HEK293T (cell line): ENCODE measurements around the gene ACBD3.

Experiments used
- CTCF ChIA-PET: fragments of 350-600 bp; formaldehyde crosslinking; extraction: SDS; loops from one replicate; lab custom pipeline; 2021; ENCODE audit warnings: antibody characterized with exemption, inconsistent platforms; lab: Yijun Ruan, JAX
- POLR2A ChIA-PET: fragments of 350-600 bp; formaldehyde crosslinking; extraction: SDS; loops from one replicate; lab custom pipeline; 2020; ENCODE audit warnings: antibody characterized with exemption, inconsistent platforms; lab: Yijun Ruan, JAX
- DNase-seq: peaks from one replicate; pipeline ENCODE4 v3.0.0; 2012; ENCODE audit warnings: mixed read lengths; ENCODE audit errors: extremely low spot score
- ARNT ChIP-seq: fragments of 450-650 bp; IDR thresholded peaks from 2 replicates; pipeline ENCODE4 v1.6.1; 2017; ENCODE audit warnings: mild to moderate bottlenecking
- BHLHE40 ChIP-seq: fragments of 450-650 bp; IDR thresholded peaks from 2 replicates; pipeline ENCODE4 v1.6.1; 2016; ENCODE audit warnings: mild to moderate bottlenecking, moderate library complexity, borderline replicate concordance
- CTBP1 ChIP-seq: fragments of 450-650 bp; IDR thresholded peaks from 2 replicates; pipeline ENCODE4 v1.6.1; 2016; ENCODE audit warnings: borderline replicate concordance
- ELF4 ChIP-seq: fragments of 450-650 bp; IDR thresholded peaks from 2 replicates; pipeline ENCODE4 v1.6.1; 2017; ENCODE audit warnings: antibody characterized with exemption
- FOXA1 ChIP-seq: fragments of 450-650 bp; IDR thresholded peaks from 2 replicates; pipeline ENCODE4 v1.6.1; 2016; ENCODE audit warnings: mild to moderate bottlenecking
- FOXK2 ChIP-seq: fragments of 450-650 bp; IDR thresholded peaks from 2 replicates; pipeline ENCODE4 v1.6.1; 2016; ENCODE audit warnings: mild to moderate bottlenecking
- FOXM1 ChIP-seq: fragments of 450-650 bp; IDR thresholded peaks from 2 replicates; pipeline ENCODE4 v1.6.1; 2017; ENCODE audit warnings: mild to moderate bottlenecking, borderline replicate concordance
- HDGF ChIP-seq: fragments of 450-650 bp; IDR thresholded peaks from 2 replicates; pipeline ENCODE4 v1.6.1; 2017; ENCODE audit warnings: antibody characterized with exemption, borderline replicate concordance
- L3MBTL2 ChIP-seq: fragments of 450-650 bp; conservative IDR thresholded peaks from 2 replicates; pipeline ENCODE4 v1.6.1; 2016; ENCODE audit warnings: mild to moderate bottlenecking
- LEF1 ChIP-seq: fragments of 450-650 bp; IDR thresholded peaks from 2 replicates; pipeline ENCODE4 v1.6.1; 2017; ENCODE audit warnings: mild to moderate bottlenecking, borderline replicate concordance
- NFRKB ChIP-seq: fragments of 450-650 bp; IDR thresholded peaks from 2 replicates; pipeline ENCODE4 v1.6.1; 2016; ENCODE audit warnings: mild to moderate bottlenecking, moderate library complexity
- PKNOX1 ChIP-seq: fragments of 450-650 bp; IDR thresholded peaks from 2 replicates; pipeline ENCODE4 v1.6.1; 2016
- SP1 ChIP-seq: fragments of 450-650 bp; IDR thresholded peaks from 2 replicates; pipeline ENCODE4 v1.6.1; 2017
- SUZ12 ChIP-seq: fragments of 450-650 bp; IDR thresholded peaks from 2 replicates; pipeline ENCODE4 v1.6.1; 2016; ENCODE audit warnings: mild to moderate bottlenecking
- TARDBP ChIP-seq: fragments of 450-650 bp; IDR thresholded peaks from 2 replicates; pipeline ENCODE4 v1.6.1; 2016
- ZNF384 ChIP-seq: fragments of 450-650 bp; IDR thresholded peaks from 2 replicates; pipeline ENCODE4 v1.6.1; 2016

Gene ACBD3

GRCh38 chr1:226108935-226109828, 77.4 kb downstream of the ACBD3 start:
- no peak for DNase-seq
- TF ChIP-seq FOXM1: no peak
- TF ChIP-seq L3MBTL2: 0 out of 2 replicates have a peak, but pooled peaks have one; percentile 9
- no peak for TF ChIP-seq CTBP1
- no peak for TF ChIP-seq NFRKB
- TF ChIP-seq ELF4: no peak
- TF ChIP-seq ZNF384: no peak
- TF ChIP-seq HDGF: 0 out of 2 replicates have a peak, but pooled peaks have one; percentile 81
- TF ChIP-seq FOXK2: no peak
- POLR2A ChIA-PET: interaction anchor here (1.0 to 5.7 kb wide), 12 partner anchors 7 to 200 kb away, joined by 3 to 47 read pairs (median 10); partner anchors contain the start of genes H3-3A and LIN9
- CTCF ChIA-PET: interaction anchor here (0.6 to 2.7 kb wide), 4 partner anchors 16 to 122 kb away, joined by 3 to 12 read pairs (median 6); no protein-coding TSS in a partner anchor

GRCh38 chr1:226107471-226108460, 78.8 kb downstream of the ACBD3 start:
- CTCF ChIA-PET: interaction anchor here (0.7 kb wide), 1 partner anchor 43 kb away, joined by 3 read pairs; no protein-coding TSS in a partner anchor
- DNase-seq: no peak
- POLR2A ChIA-PET: interaction anchor here (1.8 to 5.7 kb wide), 4 partner anchors 13 to 45 kb away, joined by 11 to 47 read pairs (median 17); partner anchors contain the start of gene H3-3A
- no peak for TF ChIP-seq BHLHE40

GRCh38 chr1:226104671-226105121, 81.8 kb downstream of the ACBD3 start:
- DNase-seq: no peak
- TF ChIP-seq ZNF384 (no peak), FOXM1 (no peak), ARNT (no peak), TARDBP (no peak), FOXA1 (no peak), L3MBTL2 (no peak), PKNOX1 (no peak), LEF1 (no peak), FOXK2 (no peak)
- CTCF ChIA-PET: interaction anchor here (1.1 kb wide), 1 partner anchor 39 kb away, joined by 3 read pairs; no protein-coding TSS in a partner anchor
- POLR2A ChIA-PET: no interaction called here

GRCh38 chr1:226100436-226101391, 85.8 kb downstream of the ACBD3 start:
- TF ChIP-seq SP1 (no peak), PKNOX1 (peak; percentile 46; the same call in 1 of the 2 replicates), ARNT (no peak), BHLHE40 (no peak), ZNF384 (peak; percentile 77), FOXK2 (no peak), L3MBTL2 (peak; percentile 61), SUZ12 (no peak), CTBP1 (no peak), FOXM1 (no peak), HDGF (no peak), NFRKB (no peak), LEF1 (no peak), FOXA1 (no peak), TARDBP (peak; percentile 45; the same call in 1 of the 2 replicates), ELF4 (no peak)
- CTCF ChIA-PET: interaction anchor here (1.5 to 2.7 kb wide), 2 partner anchors 25 to 36 kb away, joined by 3 to 13 read pairs; no protein-coding TSS in a partner anchor
- POLR2A ChIA-PET: interaction anchor here (1.3 to 2.3 kb wide), 2 partner anchors 9 to 17 kb away, joined by 6 to 12 read pairs; no protein-coding TSS in a partner anchor
- peak; percentile 83 for DNase-seq
